Upper lobe of left lung (tissue), 4 donors: ENCODE measurements around the gene BCOR.

Experiments
- EP300 ChIP-seq, 4 donors: sonication (generic); formaldehyde crosslinking; IDR thresholded peaks; one replicate each; pipeline ENCODE4 v1.5.1; 2017; ENCODE audit warnings: antibody characterized with exemption in 4 of 4, control low read depth in 2 of 4
- POLR2A ChIP-seq, 4 donors: fragments of 450-650 bp; IDR thresholded peaks; one replicate each; pipeline ENCODE4 v1.5.1; 2016 to 2017; ENCODE audit warnings: antibody characterized with exemption in 4 of 4, mild to moderate bottlenecking in 2 of 4
- POLR2AphosphoS5 ChIP-seq, 2 donors: sonication (generic); formaldehyde crosslinking; IDR thresholded peaks; one replicate each; pipeline ENCODE4 v1.5.1; 2017; ENCODE audit warnings: antibody characterized with exemption in 2 of 2
- TF ChIP-seq, protein P1 (sequence below), 6 experiments: fragments of 450-650 bp in 4 of 6; fragments of 200-600 bp in 2 of 6; sonication (generic) in 2 of 6; IDR thresholded peaks; one replicate each; pipeline ENCODE4 v1.5.1; 2016 to 2019; ENCODE audit warnings: antibody characterized with exemption in 6 of 6

DNA sequence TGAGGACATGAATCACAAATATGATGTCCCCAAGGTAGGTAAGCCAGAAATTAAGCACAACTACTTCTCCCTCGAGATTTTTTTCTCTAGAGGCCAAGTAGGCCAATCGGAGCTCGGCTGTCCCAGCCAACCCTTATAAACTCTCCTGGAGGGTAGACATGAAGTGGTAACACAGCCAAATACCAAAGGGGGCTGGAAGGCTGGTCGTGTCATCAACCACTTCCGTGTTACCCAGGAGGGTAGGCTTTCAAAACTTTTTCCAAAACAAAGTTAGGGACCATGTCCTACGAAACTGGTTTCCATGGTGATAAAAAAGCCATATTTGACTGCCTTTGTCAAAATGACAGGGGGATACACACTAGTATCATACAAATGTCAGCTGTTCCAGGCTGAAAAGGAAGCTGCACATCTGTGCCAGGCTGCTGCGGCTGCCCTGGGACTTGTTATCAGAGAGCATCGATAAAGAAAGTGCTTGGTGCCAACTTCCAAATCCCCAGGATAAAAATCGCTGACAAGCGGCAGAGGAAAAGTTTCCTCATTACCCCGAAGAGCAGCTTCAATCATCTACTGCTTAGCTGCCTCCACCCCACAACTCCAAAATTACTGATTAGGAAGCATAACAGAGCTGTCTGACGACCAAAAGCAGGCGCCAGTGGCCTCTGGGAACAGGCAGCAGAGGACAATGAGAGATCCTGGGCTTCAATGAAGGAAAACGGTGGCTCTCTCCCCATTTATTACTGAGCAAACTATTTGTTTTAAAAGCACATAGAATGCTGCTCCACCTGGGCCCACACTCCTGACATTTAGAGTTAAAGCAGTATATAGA is 20.8 kb downstream of the BCOR start:
- TF ChIP-seq, protein P1, sequence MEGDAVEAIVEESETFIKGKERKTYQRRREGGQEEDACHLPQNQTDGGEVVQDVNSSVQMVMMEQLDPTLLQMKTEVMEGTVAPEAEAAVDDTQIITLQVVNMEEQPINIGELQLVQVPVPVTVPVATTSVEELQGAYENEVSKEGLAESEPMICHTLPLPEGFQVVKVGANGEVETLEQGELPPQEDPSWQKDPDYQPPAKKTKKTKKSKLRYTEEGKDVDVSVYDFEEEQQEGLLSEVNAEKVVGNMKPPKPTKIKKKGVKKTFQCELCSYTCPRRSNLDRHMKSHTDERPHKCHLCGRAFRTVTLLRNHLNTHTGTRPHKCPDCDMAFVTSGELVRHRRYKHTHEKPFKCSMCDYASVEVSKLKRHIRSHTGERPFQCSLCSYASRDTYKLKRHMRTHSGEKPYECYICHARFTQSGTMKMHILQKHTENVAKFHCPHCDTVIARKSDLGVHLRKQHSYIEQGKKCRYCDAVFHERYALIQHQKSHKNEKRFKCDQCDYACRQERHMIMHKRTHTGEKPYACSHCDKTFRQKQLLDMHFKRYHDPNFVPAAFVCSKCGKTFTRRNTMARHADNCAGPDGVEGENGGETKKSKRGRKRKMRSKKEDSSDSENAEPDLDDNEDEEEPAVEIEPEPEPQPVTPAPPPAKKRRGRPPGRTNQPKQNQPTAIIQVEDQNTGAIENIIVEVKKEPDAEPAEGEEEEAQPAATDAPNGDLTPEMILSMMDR (IDR thresholded peaks at IDR 0.05) = no peak
- TF ChIP-seq POLR2A (IDR thresholded peaks at IDR 0.05) = no peak
- no peak for TF ChIP-seq POLR2AphosphoS5 (IDR thresholded peaks at IDR 0.05)
- no peak for TF ChIP-seq EP300 (IDR thresholded peaks at IDR 0.05)
